ENCODE data around the gene NDRG2. TPM values are rescaled to one million over a fixed set of nuclear protein-coding genes. Genes with fewer than 3 reads are reported as not detected.

Gene NDRG2
- total RNA-seq, 1 experiment from 2014 or later, result 18.9 TPM

DNA sequence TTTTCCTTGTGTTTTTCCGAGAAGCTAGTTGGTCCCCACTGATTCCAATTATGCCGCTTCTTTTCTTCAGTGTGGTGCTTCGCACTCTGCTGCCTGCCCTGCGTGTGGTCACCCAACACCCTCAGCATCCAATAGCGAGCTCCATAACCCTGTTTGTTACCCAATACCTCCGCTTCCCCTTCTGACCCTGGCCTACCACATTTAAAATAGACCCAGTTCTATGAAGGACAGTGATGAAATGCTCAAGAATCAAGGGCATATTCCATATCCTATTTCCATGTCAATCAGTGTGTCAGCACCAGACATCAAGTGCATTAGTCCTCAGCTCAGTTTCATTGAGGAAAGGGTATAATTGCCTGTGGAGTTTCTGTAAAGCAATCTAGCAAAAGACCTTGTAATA lies 9.5 kb downstream of the NDRG2 start (continued):
- TF ChIP-seq, protein P1, sequence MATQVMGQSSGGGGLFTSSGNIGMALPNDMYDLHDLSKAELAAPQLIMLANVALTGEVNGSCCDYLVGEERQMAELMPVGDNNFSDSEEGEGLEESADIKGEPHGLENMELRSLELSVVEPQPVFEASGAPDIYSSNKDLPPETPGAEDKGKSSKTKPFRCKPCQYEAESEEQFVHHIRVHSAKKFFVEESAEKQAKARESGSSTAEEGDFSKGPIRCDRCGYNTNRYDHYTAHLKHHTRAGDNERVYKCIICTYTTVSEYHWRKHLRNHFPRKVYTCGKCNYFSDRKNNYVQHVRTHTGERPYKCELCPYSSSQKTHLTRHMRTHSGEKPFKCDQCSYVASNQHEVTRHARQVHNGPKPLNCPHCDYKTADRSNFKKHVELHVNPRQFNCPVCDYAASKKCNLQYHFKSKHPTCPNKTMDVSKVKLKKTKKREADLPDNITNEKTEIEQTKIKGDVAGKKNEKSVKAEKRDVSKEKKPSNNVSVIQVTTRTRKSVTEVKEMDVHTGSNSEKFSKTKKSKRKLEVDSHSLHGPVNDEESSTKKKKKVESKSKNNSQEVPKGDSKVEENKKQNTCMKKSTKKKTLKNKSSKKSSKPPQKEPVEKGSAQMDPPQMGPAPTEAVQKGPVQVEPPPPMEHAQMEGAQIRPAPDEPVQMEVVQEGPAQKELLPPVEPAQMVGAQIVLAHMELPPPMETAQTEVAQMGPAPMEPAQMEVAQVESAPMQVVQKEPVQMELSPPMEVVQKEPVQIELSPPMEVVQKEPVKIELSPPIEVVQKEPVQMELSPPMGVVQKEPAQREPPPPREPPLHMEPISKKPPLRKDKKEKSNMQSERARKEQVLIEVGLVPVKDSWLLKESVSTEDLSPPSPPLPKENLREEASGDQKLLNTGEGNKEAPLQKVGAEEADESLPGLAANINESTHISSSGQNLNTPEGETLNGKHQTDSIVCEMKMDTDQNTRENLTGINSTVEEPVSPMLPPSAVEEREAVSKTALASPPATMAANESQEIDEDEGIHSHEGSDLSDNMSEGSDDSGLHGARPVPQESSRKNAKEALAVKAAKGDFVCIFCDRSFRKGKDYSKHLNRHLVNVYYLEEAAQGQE (IDR thresholded peaks at IDR 0.05; ENCODE audit: low read depth), result no peak
- TF ChIP-seq, protein P2, sequence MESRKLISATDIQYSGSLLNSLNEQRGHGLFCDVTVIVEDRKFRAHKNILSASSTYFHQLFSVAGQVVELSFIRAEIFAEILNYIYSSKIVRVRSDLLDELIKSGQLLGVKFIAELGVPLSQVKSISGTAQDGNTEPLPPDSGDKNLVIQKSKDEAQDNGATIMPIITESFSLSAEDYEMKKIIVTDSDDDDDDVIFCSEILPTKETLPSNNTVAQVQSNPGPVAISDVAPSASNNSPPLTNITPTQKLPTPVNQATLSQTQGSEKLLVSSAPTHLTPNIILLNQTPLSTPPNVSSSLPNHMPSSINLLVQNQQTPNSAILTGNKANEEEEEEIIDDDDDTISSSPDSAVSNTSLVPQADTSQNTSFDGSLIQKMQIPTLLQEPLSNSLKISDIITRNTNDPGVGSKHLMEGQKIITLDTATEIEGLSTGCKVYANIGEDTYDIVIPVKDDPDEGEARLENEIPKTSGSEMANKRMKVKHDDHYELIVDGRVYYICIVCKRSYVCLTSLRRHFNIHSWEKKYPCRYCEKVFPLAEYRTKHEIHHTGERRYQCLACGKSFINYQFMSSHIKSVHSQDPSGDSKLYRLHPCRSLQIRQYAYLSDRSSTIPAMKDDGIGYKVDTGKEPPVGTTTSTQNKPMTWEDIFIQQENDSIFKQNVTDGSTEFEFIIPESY (IDR thresholded peaks at IDR 0.05; ENCODE audit: extremely low read depth, insufficient replicate concordance, low read length), result no peak

DNA sequence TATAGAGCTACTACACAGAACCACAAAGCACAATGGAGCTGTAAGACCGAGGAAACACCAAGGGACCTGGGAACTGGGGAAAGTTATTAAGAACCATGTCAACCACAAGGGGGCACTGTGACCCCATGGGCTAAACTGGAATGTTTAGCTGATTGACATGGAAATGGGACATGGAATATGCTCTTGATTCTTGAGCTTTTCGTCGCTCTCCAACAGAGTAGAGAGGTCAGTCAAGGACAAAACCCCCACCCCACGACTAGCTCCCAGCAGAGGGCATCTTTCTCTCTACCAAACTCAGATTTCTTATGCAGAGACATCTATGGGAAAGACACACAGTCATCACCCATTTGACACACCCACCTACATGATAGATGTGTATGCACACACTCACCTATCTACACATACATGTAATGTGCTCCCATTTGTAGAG lies 10.1 kb downstream of the NDRG2 start:
- no TSS peak for BruUV-seq (replicated peaks)
- Histone ChIP-seq H2AFZ (ENCODE audit: low read depth, low read length, poor library complexity, severe bottlenecking) (no peak overlapping the region), H3K27me3 (ENCODE audit: insufficient read depth, low read length) (peaks cover 18% of the 10 kb centered on the region; the same call in 1 of the 2 replicates), H3K9ac (ENCODE audit: low read length) (no peak overlapping the region), H3K36me3 (ENCODE audit: control insufficient read depth in 1 of 2, insufficient read depth in 2 of 2, low read length in 2 of 2) (no peaks in the 10 kb centered on the region; a peak in 1 of 4 replicates), H3K9me2 (ENCODE audit: insufficient read depth) (no peaks in the 10 kb centered on the region), H3K9me3 (ENCODE audit: control insufficient read depth in 1 of 2, insufficient read depth in 1 of 2, low read depth in 1 of 2, low read length in 2 of 2) (no peaks in the 10 kb centered on the region), H3K4me3 (replicated peaks in 1 of 2; ENCODE audit: low read depth in 1 of 2, low read length in 2 of 2) (no peak overlapping the region), H3K4me2 (ENCODE audit: low read length) (peak overlapping the region; percentile 14; the same call in 1 of the 2 replicates), H3K4me1 (ENCODE audit: control insufficient read depth in 1 of 2, insufficient read depth in 2 of 2, low read length in 2 of 2) (peaks cover 0 to 4% of the 10 kb centered on the region in 2 experiments; a peak in 1 of 4 replicates), H3K79me2 (ENCODE audit: insufficient read depth, low read length) (no peaks in the 10 kb centered on the region), H4K20me1 (ENCODE audit: insufficient read depth) (no peaks in the 10 kb centered on the region), H3K27ac (ENCODE audit: low read depth, low read length) (no peak overlapping the region)
- DNase-seq (ENCODE audit: low read depth, low spot score) (peak; percentile 80), ATAC-seq (peak; percentile 97)
- intact Hi-C loops (cut with micrococcal nuclease), result loop anchor here (1.0 to 10.0 kb wide), 4 partner anchors 26 to 540 kb away; no protein-coding TSS in a partner anchor
- ChIA-PET POLR2A (interaction anchor here (1.0 to 1.6 kb wide), 5 partner anchors 26 to 93 kb away, joined by 3 to 6 read pairs (median 4); no protein-coding TSS in a partner anchor), RAD21 (ENCODE audit: low non-redundant PET in 1 of 2, low total read pairs in 2 of 2, uncharacterized antibody in 2 of 2, unreplicated experiment in 2 of 2) (interaction anchor here (1.0 to 3.6 kb wide), 13 partner anchors 9 to 112 kb away, joined by 3 to 30 read pairs (median 5); partner anchors contain the start of gene ARHGEF40 (in 1 of the 2)), CTCF (interaction anchor here (0.6 to 4.0 kb wide), 44 partner anchors 9 to 542 kb away, joined by 3 to 148 read pairs (median 4); partner anchors contain the start of genes CHD8, NDRG2, RNASE13 and RNASE7)
- no peak for TF ChIP-seq CEBPB (IDR thresholded peaks at IDR 0.05; ENCODE audit: low read depth)
- peak; percentile 94 for TF ChIP-seq RAD21 (IDR thresholded peaks at IDR 0.05; ENCODE audit: low read depth)
- TF ChIP-seq CBX3 (IDR thresholded peaks at IDR 0.05; ENCODE audit: low read depth), result peak; percentile 23; the same call in 1 of the 2 replicates
- TF ChIP-seq YY1 (IDR thresholded peaks at IDR 0.05; ENCODE audit: extremely low read depth, insufficient replicate concordance, low read depth, low read length), result no peak
- TF ChIP-seq, protein P3, sequence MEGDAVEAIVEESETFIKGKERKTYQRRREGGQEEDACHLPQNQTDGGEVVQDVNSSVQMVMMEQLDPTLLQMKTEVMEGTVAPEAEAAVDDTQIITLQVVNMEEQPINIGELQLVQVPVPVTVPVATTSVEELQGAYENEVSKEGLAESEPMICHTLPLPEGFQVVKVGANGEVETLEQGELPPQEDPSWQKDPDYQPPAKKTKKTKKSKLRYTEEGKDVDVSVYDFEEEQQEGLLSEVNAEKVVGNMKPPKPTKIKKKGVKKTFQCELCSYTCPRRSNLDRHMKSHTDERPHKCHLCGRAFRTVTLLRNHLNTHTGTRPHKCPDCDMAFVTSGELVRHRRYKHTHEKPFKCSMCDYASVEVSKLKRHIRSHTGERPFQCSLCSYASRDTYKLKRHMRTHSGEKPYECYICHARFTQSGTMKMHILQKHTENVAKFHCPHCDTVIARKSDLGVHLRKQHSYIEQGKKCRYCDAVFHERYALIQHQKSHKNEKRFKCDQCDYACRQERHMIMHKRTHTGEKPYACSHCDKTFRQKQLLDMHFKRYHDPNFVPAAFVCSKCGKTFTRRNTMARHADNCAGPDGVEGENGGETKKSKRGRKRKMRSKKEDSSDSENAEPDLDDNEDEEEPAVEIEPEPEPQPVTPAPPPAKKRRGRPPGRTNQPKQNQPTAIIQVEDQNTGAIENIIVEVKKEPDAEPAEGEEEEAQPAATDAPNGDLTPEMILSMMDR (IDR thresholded peaks at IDR 0.05 in 2 of 3, conservative IDR thresholded peaks at IDR 0.05 in 1 of 3; ENCODE audit: borderline replicate concordance in 1 of 3, insufficient read depth in 1 of 3, low read depth in 2 of 3, low read length in 2 of 3), result peak; percentile 86 to 95 (median 95)

All from HCT116 (cell line).